A549 treated with Hydrocortisone at 1 μM for 4 hours (cell line): ENCODE results near the gene GLRA2. TPM values are rescaled to one million over a fixed set of nuclear protein-coding genes. Genes with fewer than 3 reads are reported as not detected.

ENCODE experiments used
- total RNA-seq: library from RNA; stranded (reverse); fragments of 200-300 nt; extraction: Qiagen RNA extraction; gene quantifications from 5 replicates; pipeline ENCODE4 v1.2.3, GENCODE V29; 2022

The GLRA2 gene
- total RNA-seq: not detected in 5 replicates

GRCh38 chrX:14529290-14529989 lies at the start of gene GLRA2:
TSS of gene GLRA2 (plus strand) at chrX:14529536. CDS start at chrX:14530058, 522 bp downstream.

